SK-N-SH treated with all-trans-retinoic acid at 6 μM for 48 hours (cell line): Measurements from ENCODE around the gene KPNA5.

Experiments used
- BACH2 ChIP-seq: fragments of 250-450 bp; sonication (Bioruptor Pico); IDR thresholded peaks from 2 replicates; pipeline ENCODE4 v1.9.0; 2021; ENCODE audit warnings: mild to moderate bottlenecking, borderline replicate concordance
- CSRNP3 ChIP-seq: fragments of 250-450 bp; sonication (Bioruptor Pico); IDR thresholded peaks from 2 replicates; pipeline ENCODE4 v1.5.1; 2021; ENCODE audit warnings: mild to moderate bottlenecking, moderate library complexity
- ESRRG ChIP-seq: fragments of 250-450 bp; sonication (Bioruptor Pico); IDR thresholded peaks from 2 replicates; pipeline ENCODE4 v1.6.1; 2021; ENCODE audit warnings: mild to moderate bottlenecking
- GLIS3 ChIP-seq: fragments of 250-450 bp; sonication (Bioruptor Pico); IDR thresholded peaks from 2 replicates; pipeline ENCODE4 v1.5.0; 2020; ENCODE audit warnings: mild to moderate bottlenecking, moderate library complexity
- ISL1 ChIP-seq: fragments of 250-450 bp; sonication (Bioruptor Pico); IDR thresholded peaks from 2 replicates; pipeline ENCODE4 v2.1.2; 2022; ENCODE audit warnings: mild to moderate bottlenecking, moderate library complexity
- PATZ1 ChIP-seq: fragments of 250-450 bp; sonication (Bioruptor Pico); IDR thresholded peaks from 2 replicates; pipeline ENCODE4 v1.8.0; 2020; ENCODE audit warnings: mild to moderate bottlenecking, moderate library complexity, borderline replicate concordance
- RARB ChIP-seq: fragments of 250-450 bp; sonication (Bioruptor Pico); IDR thresholded peaks from 2 replicates; pipeline ENCODE4 v1.8.0; 2021; ENCODE audit warnings: mild to moderate bottlenecking, moderate library complexity
- SNAI2 ChIP-seq: fragments of 250-450 bp; sonication (Bioruptor Pico); IDR thresholded peaks from 2 replicates; pipeline ENCODE4 v1.5.0; 2020; ENCODE audit warnings: mild to moderate bottlenecking, moderate library complexity
- TCF4 ChIP-seq: fragments of 250-450 bp; sonication (Bioruptor Pico); IDR thresholded peaks from 2 replicates; pipeline ENCODE4 v1.8.0; 2021; ENCODE audit warnings: mild to moderate bottlenecking, moderate library complexity, borderline replicate concordance
- TOX ChIP-seq: fragments of 250-450 bp; sonication (Bioruptor Pico); IDR thresholded peaks from 2 replicates; pipeline ENCODE4 v1.8.0; 2021; ENCODE audit warnings: mild to moderate bottlenecking, moderate library complexity, borderline replicate concordance
- TSHZ2 ChIP-seq: fragments of 250-450 bp; sonication (Bioruptor Pico); IDR thresholded peaks from 2 replicates; pipeline ENCODE4 v1.5.0; 2020; ENCODE audit warnings: mild to moderate bottlenecking, moderate library complexity
- ZFP30 ChIP-seq: fragments of 450-650 bp; formaldehyde crosslinking; IDR thresholded peaks from 2 replicates; pipeline ENCODE4 v1.5.0; 2022; ENCODE audit warnings: mild to moderate bottlenecking, moderate library complexity
- ZNF565 ChIP-seq: fragments of 450-650 bp; formaldehyde crosslinking; conservative IDR thresholded peaks from 2 replicates; pipeline ENCODE4 v1.5.0; 2020; ENCODE audit warnings: low read depth, mild to moderate bottlenecking, moderate library complexity
- ZNF70 ChIP-seq: fragments of 450-650 bp; formaldehyde crosslinking; IDR thresholded peaks from 2 replicates; pipeline ENCODE4 v1.5.0; 2020; ENCODE audit warnings: mild to moderate bottlenecking, moderate library complexity

- TF ChIP-seq TSHZ2 (no peak), SNAI2 (CRISPR knock-in tag) (no peak), TCF4 (CRISPR knock-in tag) (no peak), ZNF565 (CRISPR knock-in tag) (no peak), ISL1 (CRISPR knock-in tag) (no peak), BACH2 (CRISPR knock-in tag) (no peak), PATZ1 (CRISPR knock-in tag) (no peak), ZFP30 (CRISPR knock-in tag) (no peak), TOX (CRISPR knock-in tag) (no peak), ZNF70 (CRISPR knock-in tag) (no peak), RARB (no peak), ESRRG (no peak), GLIS3 (CRISPR knock-in tag) (no peak), CSRNP3 (no peak)
Observed at GRCh38 chr6:116651916-116652315, 29.1 kb upstream of the KPNA5 start.
